ENCODE measurements around the gene HYAL4.
"Not testable (repeated sequence)": the region's sequence is repeated elsewhere in the genome, so short reads cannot be mapped to it uniquely, and the experiment has no call there.

Gene HYAL4

GRCh38 chr7:123805287-123805686 lies 39.7 kb upstream of the HYAL4 start:
- no peak for TF ChIP-seq CTCF (IDR thresholded peaks at IDR 0.05; ENCODE audit: low read length, missing control alignments)
- DNase-seq (ENCODE audit: low read depth), result no peak
- H3K4me3 ChIP-seq (replicated peaks; ENCODE audit: low read depth, low read length), result no peak overlapping the region

DNA sequence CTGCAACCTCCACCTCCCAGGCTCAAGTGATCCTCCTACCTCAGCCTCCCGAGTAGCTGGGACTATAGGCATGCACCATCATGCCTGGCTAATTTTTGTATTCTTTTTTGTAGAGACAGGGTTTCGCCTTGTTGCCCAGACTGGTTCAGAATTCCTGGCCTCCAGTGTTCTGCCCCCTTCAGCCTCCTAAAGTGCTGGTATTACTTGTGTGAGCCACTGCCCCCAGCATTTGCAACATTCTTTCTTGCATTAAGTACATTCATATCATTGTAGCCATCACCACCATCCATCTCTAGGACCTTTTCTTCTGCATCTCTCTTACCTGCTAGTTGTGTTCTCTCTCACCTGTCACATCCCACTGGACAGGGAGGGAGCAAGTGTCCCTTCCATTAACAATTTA lies 35.5 kb upstream of the HYAL4 start:
- no peak for TF ChIP-seq CTCF (IDR thresholded peaks at IDR 0.05; ENCODE audit: low read length, missing control alignments)
- H3K4me3 ChIP-seq (replicated peaks; ENCODE audit: low read depth, low read length), result no peak overlapping the region
- no peak for DNase-seq (ENCODE audit: low read depth)

- H3K4me3 ChIP-seq (replicated peaks; ENCODE audit: low read depth, low read length), result no peak overlapping the region
- peak; percentile 80 for DNase-seq (ENCODE audit: low read depth)
- TF ChIP-seq CTCF (IDR thresholded peaks at IDR 0.05; ENCODE audit: low read length, missing control alignments), result no peak
Measured at GRCh38 chr7:123811056-123811455, 33.9 kb upstream of the HYAL4 start.

DNA sequence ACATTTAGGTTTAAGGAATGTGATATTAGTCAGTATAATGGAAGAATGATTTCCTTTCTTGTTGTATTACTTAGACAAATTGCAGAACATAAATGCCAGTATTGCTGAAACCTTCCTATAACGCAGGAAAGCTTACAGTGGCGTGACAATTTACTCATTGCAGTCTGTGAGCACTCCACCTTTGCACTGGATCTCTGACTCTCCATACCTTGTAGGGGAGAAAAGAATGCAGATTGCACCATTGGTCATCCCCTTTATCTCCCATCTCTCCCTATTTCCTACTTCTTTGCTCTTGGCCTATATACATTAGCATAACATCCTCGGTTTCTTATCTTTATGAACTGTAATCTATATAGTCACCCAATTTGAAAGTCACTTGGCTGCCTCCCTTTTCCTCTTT lies 28.1 kb upstream of the HYAL4 start:
- DNase-seq (ENCODE audit: low read depth), result no peak
- no peak overlapping the region for H3K4me3 ChIP-seq (replicated peaks; ENCODE audit: low read depth, low read length)
- no peak for TF ChIP-seq CTCF (IDR thresholded peaks at IDR 0.05; ENCODE audit: low read length, missing control alignments)

- no peak for DNase-seq (ENCODE audit: low read depth)
- TF ChIP-seq CTCF (IDR thresholded peaks at IDR 0.05; ENCODE audit: low read length, missing control alignments), result no peak
- no peak overlapping the region for H3K4me3 ChIP-seq (replicated peaks; ENCODE audit: low read depth, low read length)
Measured at GRCh38 chr7:123819001-123819400, 26.0 kb upstream of the HYAL4 start.

- DNase-seq (ENCODE audit: low read depth); H3K4me3 ChIP-seq (replicated peaks; ENCODE audit: low read depth, low read length): not testable (repeated sequence)
Measured at GRCh38 chr7:123819795-123820194, 25.2 kb upstream of the HYAL4 start.

GRCh38 chr7:123820864-123821263 lies 24.1 kb upstream of the HYAL4 start:
- no peak for TF ChIP-seq CTCF (IDR thresholded peaks at IDR 0.05; ENCODE audit: low read length, missing control alignments)
- no peak for DNase-seq (ENCODE audit: low read depth)
- no peak overlapping the region for H3K4me3 ChIP-seq (replicated peaks; ENCODE audit: low read depth, low read length)

DNA sequence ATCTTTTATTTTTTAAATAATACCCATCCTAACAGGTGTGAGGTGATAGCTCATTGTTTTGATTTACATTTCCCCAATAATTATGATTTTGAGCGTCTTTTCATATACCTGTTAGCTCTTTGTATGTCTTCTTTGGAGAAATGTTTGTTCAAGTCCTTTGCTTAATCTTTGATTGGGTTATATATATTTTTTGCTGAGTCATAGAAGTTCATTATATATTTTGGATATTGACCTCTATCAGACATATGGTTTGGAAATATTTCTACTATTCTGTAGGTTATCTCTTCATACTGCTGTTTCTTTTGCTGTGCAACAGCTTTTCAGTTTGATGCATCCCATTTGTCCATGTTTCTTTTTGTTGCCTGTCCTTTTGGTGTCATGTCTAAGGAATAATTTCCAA lies 23.6 kb upstream of the HYAL4 start:
- DNase-seq (ENCODE audit: low read depth), result no peak
- no peak for TF ChIP-seq CTCF (IDR thresholded peaks at IDR 0.05; ENCODE audit: low read length, missing control alignments)
- H3K4me3 ChIP-seq (replicated peaks; ENCODE audit: low read depth, low read length), result no peak overlapping the region
